ENCODE results near the gene FAM204A. TPM values are rescaled to one million over a fixed set of nuclear protein-coding genes. Genes with fewer than 3 reads are reported as not detected.

The FAM204A gene
- polyA plus RNA-seq, 3 donors: 24.6 to 191 (median 139) TPM

DNA sequence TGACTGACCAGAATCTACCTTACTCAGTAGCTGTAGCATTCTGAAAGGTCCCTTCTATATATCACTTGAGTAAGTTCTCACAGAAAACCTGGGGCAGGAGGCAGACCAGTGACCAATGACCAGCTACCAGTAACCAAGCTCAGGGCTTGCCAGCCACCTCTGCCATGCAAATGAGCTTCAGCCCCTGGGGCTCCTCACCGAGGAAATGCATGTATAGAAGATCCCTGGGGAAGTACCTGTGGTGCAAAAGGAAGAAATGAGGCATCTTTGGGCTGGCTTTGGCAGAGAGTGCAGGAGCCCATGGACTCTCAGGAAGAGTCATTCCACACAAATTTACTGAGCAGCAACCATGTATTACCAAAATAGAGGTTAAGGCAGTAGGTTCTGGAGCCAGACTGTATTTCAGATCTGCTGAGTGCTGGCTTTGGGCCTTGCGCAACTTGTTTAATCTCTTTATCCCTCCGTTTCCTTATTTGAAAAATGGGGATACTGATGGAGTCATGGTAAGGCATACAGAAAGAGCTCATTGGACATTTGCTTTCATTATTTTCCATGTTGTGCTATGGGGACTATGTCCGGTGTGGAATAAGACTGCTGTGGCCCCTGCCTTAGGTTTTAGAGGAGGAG lies 41.1 kb upstream of the FAM204A start:
- Mint-ChIP-seq H3K9me3 (peaks cover 0 to 5% (median 0%) of the 10 kb centered on the region in 7 donors), H3K27ac (no peak overlapping the region), H3K4me3 (no peak overlapping the region), H3K27me3 (ENCODE audit: low read depth in 3 of 3) (peaks cover 7 to 12% (median 10%) of the 10 kb centered on the region in 3 donors), H3K36me3 (no peaks in the 10 kb centered on the region), H3K4me1 (no peaks in the 10 kb centered on the region)
- TF ChIP-seq, protein P1, sequence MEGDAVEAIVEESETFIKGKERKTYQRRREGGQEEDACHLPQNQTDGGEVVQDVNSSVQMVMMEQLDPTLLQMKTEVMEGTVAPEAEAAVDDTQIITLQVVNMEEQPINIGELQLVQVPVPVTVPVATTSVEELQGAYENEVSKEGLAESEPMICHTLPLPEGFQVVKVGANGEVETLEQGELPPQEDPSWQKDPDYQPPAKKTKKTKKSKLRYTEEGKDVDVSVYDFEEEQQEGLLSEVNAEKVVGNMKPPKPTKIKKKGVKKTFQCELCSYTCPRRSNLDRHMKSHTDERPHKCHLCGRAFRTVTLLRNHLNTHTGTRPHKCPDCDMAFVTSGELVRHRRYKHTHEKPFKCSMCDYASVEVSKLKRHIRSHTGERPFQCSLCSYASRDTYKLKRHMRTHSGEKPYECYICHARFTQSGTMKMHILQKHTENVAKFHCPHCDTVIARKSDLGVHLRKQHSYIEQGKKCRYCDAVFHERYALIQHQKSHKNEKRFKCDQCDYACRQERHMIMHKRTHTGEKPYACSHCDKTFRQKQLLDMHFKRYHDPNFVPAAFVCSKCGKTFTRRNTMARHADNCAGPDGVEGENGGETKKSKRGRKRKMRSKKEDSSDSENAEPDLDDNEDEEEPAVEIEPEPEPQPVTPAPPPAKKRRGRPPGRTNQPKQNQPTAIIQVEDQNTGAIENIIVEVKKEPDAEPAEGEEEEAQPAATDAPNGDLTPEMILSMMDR (IDR thresholded peaks at IDR 0.05): no peak
- Histone ChIP-seq H3K4me1 (ENCODE audit: control insufficient read depth in 1 of 2, insufficient read depth in 2 of 2, low read length in 2 of 2) (no peaks in the 10 kb centered on the region), H2AFZ (ENCODE audit: insufficient read depth, low read depth, low read length, poor library complexity, severe bottlenecking) (no peak overlapping the region), H3K27ac (ENCODE audit: low read depth in 1 of 2, low read length in 2 of 2) (no peak overlapping the region), H3K9me3 (replicated peaks in 1 of 2; ENCODE audit: control insufficient read depth in 1 of 2, insufficient read depth in 1 of 2, low read length in 2 of 2) (peaks cover under 1 to 2% of the 10 kb centered on the region in 2 donors), H3K79me2 (ENCODE audit: insufficient read depth, low read length) (no peaks in the 10 kb centered on the region), H3K36me3 (replicated peaks in 1 of 2; ENCODE audit: control insufficient read depth in 1 of 2, insufficient read depth in 2 of 2, low read length in 2 of 2) (no peaks in the 10 kb centered on the region), H3K27me3 (ENCODE audit: control insufficient read depth in 2 of 2, insufficient read depth in 2 of 2, low read length in 2 of 2) (peaks cover 3 to 4% of the 10 kb centered on the region in 2 donors), H3K9ac (ENCODE audit: insufficient read depth, low read length, poor library complexity, severe bottlenecking) (no peak overlapping the region), H3K4me2 (replicated peaks; ENCODE audit: extremely low read depth, low read length, poor library complexity, severe bottlenecking) (no peak overlapping the region), H3K4me3 (replicated peaks in 1 of 3; ENCODE audit: low read depth in 2 of 3, low read length in 3 of 3) (no peak overlapping the region), H4K20me1 (ENCODE audit: insufficient read depth, low read length) (no peaks in the 10 kb centered on the region)
- 84% methylated on average over 4 of the region's 4 CpGs for WGBS (ENCODE audit: insufficient coverage)
- intact Hi-C loops (cut with micrococcal nuclease): no loop called here
- DNase-seq: no peak

- Histone ChIP-seq H3K9me3 (replicated peaks in 1 of 2; ENCODE audit: control insufficient read depth in 1 of 2, insufficient read depth in 1 of 2, low read length in 2 of 2) (no peaks in the 10 kb centered on the region), H4K20me1 (ENCODE audit: insufficient read depth, low read length) (no peaks in the 10 kb centered on the region), H2AFZ (ENCODE audit: insufficient read depth, low read depth, low read length, poor library complexity, severe bottlenecking) (no peak overlapping the region), H3K4me2 (replicated peaks; ENCODE audit: extremely low read depth, low read length, poor library complexity, severe bottlenecking) (no peak overlapping the region), H3K9ac (ENCODE audit: insufficient read depth, low read length, poor library complexity, severe bottlenecking) (no peak overlapping the region), H3K4me1 (ENCODE audit: control insufficient read depth in 1 of 2, insufficient read depth in 2 of 2, low read length in 2 of 2) (no peaks in the 10 kb centered on the region), H3K79me2 (ENCODE audit: insufficient read depth, low read length) (no peaks in the 10 kb centered on the region), H3K4me3 (replicated peaks in 1 of 3; ENCODE audit: low read depth in 2 of 3, low read length in 3 of 3) (no peak overlapping the region), H3K27ac (ENCODE audit: low read depth in 1 of 2, low read length in 2 of 2) (no peak overlapping the region), H3K36me3 (replicated peaks in 1 of 2; ENCODE audit: control insufficient read depth in 1 of 2, insufficient read depth in 2 of 2, low read length in 2 of 2) (no peaks in the 10 kb centered on the region), H3K27me3 (ENCODE audit: control insufficient read depth in 2 of 2, insufficient read depth in 2 of 2, low read length in 2 of 2) (peaks cover 6 to 15% of the 10 kb centered on the region in 2 donors)
- H3K4me1 Mint-ChIP-seq: no peaks in the 10 kb centered on the region
- H3K36me3 Mint-ChIP-seq: no peaks in the 10 kb centered on the region
- H3K9me3 Mint-ChIP-seq: peaks cover 0 to 4% (median 1%) of the 10 kb centered on the region in 7 donors
- no peak for DNase-seq
- peaks cover 2 to 26% (median 9%) of the 10 kb centered on the region in 3 donors for H3K27me3 Mint-ChIP-seq (ENCODE audit: low read depth in 3 of 3)
- intact Hi-C loops (cut with micrococcal nuclease): no loop called here
- H3K27ac Mint-ChIP-seq: no peak overlapping the region
- TF ChIP-seq, protein P1 (IDR thresholded peaks at IDR 0.05): no peak
- peak overlapping the region in 1 of 2 donors; percentile 2 for H3K4me3 Mint-ChIP-seq
Measured at GRCh38 chr10:118374404-118374803, 32.3 kb upstream of the FAM204A start.

All from CD14-positive monocyte (primary cell).